Keratinocyte (primary cell): ENCODE data around the gene MED4.

Experiments used
- CTCF ChIP-seq, 3 experiments: IDR thresholded peaks in 1 of 3; conservative IDR thresholded peaks in 1 of 3; optimal IDR thresholded peaks in 1 of 3; 2 replicates in 2 of 3; 3 replicates in 1 of 3; pipeline versions ENCODE3 to v1.5.1; 2011; ENCODE audit warnings: low read length in 3 of 3, mild to moderate bottlenecking in 3 of 3, moderate library complexity in 2 of 3, control low read depth in 1 of 3, inconsistent platforms in 1 of 3; ENCODE audit not compliant: insufficient read depth in 2 of 3; ENCODE audit errors: extremely low read depth in 1 of 3
- EZH2 ChIP-seq: IDR thresholded peaks from one replicate; pipeline ENCODE4 v1.6.1; 2012; ENCODE audit warnings: inconsistent platforms, mild to moderate bottlenecking, low read length, moderate library complexity

- TF ChIP-seq CTCF (optimal IDR thresholded peaks at IDR 0.05 in 1 of 3, IDR thresholded peaks at IDR 0.05 in 1 of 3, conservative IDR thresholded peaks at IDR 0.05 in 1 of 3; ENCODE audit: extremely low read depth in 1 of 3, insufficient read depth in 2 of 3, low read length in 3 of 3) (no peak), EZH2 (no peak)
Measured at GRCh38 chr13:48072304-48072703, 22.6 kb downstream of the MED4 start.
